Suppressor macrophage (primary cell): ENCODE measurements around the gene UQCRQ.
A peak's percentile ranks its signal among the peaks of the same experiment; 100 is the strongest.

Source experiments
- DNase-seq, 4 experiments: peaks; one replicate each; pipeline ENCODE4 v3.0.0-alpha.2; 2020 to 2022

The UQCRQ gene

DNA sequence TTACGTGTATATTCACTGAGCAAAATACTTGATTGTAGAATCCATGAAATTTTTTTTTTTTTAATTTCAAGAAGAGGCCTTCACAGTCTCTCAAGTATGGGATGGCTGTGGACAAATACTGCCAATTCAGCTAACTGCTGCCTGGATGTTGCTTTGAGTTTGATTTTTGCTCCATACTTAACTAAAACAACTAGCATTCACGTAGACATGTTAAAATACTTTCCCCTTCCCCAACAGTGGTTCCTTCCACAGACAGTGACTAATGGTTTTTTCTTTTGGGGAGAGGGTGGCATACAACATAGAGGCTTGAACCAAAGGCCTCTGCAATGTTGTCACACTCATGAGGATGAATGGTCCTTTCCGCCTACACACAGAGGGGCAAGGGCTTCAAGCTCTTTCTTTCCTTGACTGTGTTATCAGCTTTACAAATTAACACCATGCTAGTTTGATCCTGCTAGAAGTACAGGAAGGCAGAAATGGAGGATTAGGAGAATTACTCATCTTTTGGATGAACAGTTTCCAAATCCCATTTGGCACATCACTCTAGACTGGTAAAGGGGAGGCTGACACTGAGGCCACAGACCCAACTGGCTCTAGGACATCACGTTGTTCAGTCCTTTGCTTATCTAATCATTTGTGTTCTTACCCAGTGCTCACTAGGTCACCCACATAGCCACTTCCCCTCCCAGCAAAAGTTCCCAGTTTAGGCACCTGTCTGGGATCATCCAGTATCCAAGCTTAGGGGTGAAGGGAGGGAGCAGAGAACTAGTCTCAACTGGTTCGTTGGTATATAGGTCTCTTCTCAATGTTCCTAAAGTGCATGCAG, 5.2 kb downstream of the UQCRQ start:
- no peak for DNase-seq

DNA sequence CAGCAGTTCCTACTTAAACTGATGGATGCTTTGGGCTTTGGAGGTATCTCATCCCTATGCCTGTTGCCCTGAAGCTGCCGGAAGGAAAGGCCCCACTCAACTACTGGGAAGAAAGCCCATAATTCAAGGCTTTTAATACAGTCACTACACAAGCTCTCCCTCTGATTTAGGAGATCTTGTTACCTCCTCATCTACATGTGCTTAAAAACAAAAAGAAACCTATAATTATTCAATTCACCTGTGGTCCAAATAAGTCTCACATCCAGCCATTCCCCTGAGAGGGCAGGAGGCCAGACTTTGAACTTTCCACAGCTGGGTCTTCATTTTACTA, 6.3 kb downstream of the UQCRQ start:
- DNase-seq, result no peak

- DNase-seq, result no peak
Observed at GRCh38 chr5:132873119-132873929, 6.9 kb downstream of the UQCRQ start, which contains the start of gene LEAP2. Gene LEAP2, plus strand, starts transcription at chr5:132873668. Its CDS starts 27 bp downstream, at chr5:132873695.

DNA sequence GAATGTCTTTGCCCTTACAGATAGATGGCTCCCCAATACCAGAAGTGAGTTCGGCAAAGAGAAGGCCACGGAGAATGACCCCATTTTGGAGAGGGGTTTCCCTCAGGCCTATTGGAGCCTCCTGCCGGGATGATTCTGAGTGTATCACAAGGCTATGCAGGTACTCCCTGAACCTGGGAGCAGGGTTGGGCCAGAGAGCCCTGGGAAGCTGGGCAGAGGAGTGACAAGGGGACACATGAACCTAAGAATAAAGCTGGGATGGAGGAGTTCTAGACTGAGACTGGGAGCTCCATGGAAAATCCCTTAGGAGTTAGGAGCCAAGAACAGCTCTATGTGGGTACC, 7.5 kb downstream of the UQCRQ start:
- no peak for DNase-seq

DNA sequence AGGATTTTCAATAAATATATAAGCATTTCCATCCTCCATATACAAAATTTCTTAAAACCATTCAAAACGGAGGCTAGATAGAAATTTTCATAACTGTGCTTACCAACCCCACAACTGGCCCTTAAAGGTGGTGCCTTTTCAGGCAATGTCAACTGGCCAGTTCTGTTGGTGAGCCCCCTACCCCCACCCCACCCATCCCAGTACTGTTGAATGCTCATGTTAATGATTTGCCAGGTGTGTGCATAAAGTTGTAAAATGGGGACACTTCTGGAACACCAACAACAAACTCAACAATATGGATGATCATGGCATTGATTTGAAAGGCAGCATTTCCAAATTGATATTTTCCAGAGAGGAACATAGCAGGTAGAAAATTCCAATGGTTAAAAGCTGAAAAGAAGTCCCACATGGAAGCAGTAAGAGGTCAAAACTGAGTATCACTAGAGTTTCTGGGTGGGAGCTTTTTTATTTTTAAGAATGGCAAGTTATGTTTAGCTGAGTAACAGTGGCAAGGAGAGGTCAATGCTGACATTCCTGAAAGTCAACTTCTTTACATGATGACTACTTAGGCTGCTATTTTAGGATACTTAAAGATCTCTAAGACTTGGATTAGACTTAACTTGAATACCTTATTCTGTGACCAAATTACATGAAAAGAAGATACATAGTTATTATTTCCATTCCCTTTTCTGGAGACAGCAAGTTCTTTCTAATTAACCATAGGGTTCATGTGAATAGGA, 9.7 kb downstream of the UQCRQ start:
- DNase-seq, result no peak

DNA sequence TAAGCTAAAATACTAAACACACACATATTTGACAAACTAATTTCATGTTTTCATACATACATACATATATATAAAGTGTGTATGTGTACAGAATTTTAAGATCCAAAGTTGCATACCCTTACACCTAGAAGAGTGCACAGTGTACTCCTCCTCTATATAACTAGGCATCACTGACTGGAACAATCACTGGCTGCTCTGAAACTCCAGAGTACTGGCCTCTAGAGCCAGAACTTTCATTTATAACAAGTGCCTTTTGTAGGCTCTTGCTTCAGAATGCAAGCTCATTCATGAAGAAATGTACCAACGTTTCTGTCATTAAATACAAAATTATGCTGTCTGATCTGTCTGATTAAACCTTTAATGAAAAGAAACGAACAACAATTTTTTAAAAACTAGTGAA, 11.0 kb downstream of the UQCRQ start:
- DNase-seq, result no peak

DNA sequence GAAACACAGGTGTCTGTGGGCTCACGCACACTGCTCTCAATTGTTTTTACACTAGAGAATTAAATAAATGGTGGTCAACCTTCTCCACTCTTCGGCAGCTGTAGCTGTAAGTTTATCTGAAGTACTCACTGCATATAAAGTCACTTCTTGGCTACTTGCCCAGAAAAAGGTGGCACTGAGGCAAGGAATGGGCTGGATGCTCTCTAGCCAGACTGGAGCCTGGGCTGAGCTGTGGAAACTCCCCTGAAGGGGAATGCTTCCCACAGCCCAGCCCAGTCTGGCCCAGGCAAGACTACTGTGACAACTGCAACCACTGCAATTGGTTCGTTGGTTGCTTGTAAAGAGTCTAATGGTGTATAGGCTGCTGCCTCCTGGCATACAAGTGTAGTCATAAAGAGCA, 11.5 kb downstream of the UQCRQ start:
- DNase-seq, result no peak

DNA sequence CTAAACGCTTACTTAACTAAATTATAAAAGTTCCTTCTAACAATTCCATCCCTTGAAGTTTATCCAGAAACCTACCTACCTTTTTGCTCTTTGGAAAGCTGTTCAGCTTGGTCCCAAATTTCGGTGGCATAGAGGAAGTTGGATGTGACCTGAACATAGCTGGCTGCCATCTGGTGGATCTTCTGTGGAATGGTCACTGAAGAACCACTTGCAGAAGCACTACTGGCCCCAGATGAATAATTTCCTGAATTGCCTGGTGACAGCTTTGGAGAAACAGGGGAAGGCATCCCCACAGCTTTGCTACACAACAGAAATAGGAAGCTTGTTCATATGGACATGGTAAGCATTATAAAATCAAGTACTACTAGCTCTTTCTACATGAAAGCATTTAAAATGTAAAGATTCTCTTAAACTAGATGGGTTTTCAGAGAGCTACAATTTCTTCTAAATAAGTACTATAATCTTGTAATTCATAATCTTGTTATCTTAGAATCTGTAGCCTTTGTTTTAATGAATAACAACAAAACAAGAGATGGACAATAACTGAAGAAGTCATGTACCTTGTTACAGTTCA, 16.9 kb downstream of the UQCRQ start:
- DNase-seq, result peak; percentile 76 to 89 (median 84)

DNA sequence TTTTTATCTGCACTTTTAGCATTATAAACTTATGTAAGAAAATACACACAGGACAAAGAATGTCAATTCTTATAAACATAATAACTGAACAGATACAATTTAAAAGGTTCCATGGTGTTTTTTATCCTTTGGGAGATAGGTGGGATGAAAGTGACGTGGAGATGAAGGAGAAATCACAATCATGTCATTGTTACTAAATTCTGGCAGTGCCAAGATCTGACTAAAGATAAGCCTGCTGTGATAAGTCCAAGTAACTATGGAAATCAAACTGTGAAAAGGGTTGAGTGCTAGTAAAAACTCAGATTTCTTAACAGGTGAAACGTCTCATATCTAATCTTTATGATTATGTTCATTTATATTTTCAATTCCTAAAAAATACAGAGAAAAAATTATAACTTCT, 18.1 kb downstream of the UQCRQ start:
- DNase-seq, result no peak

DNA sequence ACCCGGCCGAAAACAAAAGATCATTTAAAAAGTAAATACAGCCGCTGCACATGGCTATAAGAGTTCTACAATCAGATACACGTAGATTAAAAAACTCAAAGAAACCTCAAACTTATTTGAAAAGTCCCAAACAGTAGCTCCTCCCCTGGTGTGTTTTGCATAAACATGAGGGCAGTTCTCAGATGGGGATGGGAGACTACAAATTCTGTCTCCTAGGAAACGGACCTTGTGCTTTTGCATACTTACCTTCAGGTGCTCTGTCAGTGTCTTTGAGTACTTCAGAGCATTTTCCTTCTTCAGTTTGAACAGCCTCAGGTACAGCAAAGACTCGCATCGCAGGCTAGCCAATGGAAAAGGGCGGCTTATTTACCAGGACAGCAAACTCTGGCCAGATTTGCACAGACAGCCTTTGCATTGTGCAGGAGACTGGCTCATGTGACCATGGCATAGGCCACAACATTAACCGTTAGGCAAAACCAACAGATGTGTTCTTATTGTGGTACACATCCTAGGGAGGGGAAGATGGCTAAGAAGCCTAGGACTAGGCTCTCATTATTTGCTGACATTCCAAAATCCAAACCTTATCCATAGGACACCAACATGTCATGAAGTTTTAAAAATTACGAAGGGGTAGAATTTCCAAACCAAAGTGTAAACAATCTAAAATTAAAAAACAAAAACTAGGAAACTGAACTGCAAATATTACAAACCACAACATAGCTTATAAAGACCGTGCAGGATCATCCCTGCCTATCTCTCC, 19.8 kb downstream of the UQCRQ start:
- no peak for DNase-seq

- peak in 3 of 4 experiments; percentile 27 to 54 (median 51) for DNase-seq
Observed at GRCh38 chr5:132887283-132887682, 20.8 kb downstream of the UQCRQ start.

DNA sequence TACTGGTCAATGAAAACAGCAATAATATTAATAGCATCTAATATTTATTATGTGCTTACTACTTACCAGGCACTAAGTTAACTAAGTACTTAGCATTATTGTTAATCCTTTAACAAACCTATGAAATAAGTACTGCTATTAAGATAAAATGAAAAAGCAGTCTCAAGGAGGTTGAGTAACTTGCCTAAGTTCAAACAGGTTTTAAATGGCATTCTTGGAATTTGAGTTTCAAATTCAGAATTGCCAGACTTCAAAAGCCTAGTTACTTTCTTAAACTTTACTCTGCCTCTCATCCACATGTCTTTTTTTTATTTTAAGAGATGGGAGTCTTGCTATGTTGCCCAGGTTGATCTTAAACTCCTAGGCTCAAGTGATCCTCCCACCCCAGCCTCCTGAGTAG, 23.1 kb downstream of the UQCRQ start:
- DNase-seq, result no peak

GRCh38 chr5:132890817-132891216, 24.4 kb downstream of the UQCRQ start:
- DNase-seq, result no peak

DNA sequence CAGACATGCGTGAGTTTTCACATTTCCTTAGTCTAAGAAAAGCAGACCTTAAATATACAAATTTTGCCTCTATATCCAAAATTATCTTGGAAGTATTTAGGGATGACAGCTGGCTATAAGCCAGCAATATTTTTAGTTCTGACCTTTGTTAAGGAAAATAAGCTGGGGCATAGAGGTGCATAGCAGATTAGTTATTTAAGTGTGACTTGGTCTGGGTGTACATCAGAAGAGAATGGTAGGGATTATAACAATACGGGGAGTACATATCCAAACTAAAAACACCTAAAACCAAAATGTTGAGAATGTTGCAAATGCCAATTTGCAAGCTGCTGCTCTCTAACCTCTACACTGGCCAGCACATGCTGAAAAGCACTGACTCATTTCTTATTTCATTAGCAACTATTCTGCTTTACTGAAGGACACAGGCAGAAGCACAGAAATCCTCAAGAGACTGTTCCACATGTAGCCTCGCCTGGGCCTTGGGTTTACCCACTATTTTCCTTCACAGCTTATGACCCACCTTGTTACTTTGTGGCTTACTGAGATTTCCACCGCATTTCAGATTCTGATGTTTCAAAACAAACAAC, 29.4 kb downstream of the UQCRQ start:
- DNase-seq, result no peak

GRCh38 chr5:132896685-132897084, 30.2 kb downstream of the UQCRQ start:
- no peak for DNase-seq

- DNase-seq, result no peak
Observed at GRCh38 chr5:132898094-132898493, 31.7 kb downstream of the UQCRQ start.

- DNase-seq, result no peak
Observed at GRCh38 chr5:132901036-132901435, 34.6 kb downstream of the UQCRQ start.

- DNase-seq, result no peak
Observed at GRCh38 chr5:132901730-132902129, 35.3 kb downstream of the UQCRQ start.

GRCh38 chr5:132905938-132906337, 39.5 kb downstream of the UQCRQ start:
- peak; percentile 40 to 75 (median 54) for DNase-seq

DNA sequence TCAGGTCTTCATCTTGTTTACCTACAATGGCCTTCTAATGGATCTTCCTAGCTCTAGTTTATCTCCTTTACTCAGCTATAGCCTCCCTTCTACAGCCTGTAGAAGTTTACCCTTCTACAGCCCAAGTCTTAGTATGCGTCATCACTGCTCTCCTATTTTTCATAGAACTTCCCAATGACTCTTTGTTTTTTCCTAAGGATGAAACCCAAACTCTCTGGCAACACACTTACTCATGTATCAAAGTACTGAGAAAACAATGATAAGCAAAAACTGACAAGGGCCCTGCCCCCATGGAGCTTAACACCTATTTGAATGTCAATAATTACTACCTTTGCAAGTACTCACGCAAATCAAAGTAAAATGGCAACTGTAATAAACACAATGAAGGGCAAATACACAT, 40.7 kb downstream of the UQCRQ start:
- no peak for DNase-seq

DNA sequence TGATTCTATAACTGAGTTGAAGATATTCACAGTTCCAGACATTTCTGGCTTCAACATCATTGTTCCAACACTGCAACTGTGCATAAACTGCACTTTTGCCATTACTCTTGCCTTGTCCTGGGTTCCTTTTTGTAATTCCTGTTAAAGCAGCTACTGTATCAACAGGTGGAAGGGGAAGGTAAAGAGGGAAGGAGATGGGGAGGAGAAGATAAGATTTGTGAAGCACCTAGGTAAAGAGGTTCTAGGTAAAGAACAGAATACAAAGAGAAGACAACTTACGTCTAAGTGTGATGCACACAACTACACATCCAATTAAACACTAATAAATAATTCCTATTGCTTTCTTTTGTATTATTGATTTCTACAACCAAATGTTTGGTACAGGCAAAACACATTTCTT, 43.3 kb downstream of the UQCRQ start:
- no peak for DNase-seq

DNA sequence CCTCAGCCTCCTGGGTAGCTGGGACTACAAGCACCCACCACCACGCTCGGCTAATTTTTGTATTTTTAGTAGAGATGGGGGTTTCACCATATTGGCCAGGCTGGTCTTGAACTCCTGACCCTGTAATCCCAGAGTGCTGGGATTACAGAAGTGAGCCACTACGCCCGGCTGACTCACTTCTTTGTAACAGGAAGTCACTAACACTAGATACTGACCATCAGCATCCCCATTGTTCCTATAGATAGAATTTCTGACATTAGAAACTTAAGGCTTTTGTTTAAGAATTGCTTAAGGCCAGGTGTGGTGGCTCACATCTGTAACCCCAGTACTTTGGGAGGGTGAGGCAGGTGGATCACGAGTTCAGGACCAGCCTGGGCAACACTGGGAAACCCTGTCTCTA, 49.2 kb downstream of the UQCRQ start:
- peak; percentile 39 to 64 (median 58) for DNase-seq
